NCI-H1105 (cell line): ENCODE data around the gene KRT81.
"Not testable (repeated sequence)": the region's sequence is repeated elsewhere in the genome, so short reads cannot be mapped to it uniquely, and the experiment has no call there.

Experiments used
- DNase-seq: peaks from one replicate; lab custom pipeline; 2025; lab: John Stamatoyannopoulos, UW

KRT81 gene

GRCh38 chr12:52241205-52241842 lies 50.0 kb downstream of the KRT81 start:
- no peak for DNase-seq

- DNase-seq = not testable (repeated sequence)
These were observed 51.1 kb downstream of the KRT81 start for GRCh38 chr12:52240247-52240646.

GRCh38 chr12:52239767-52240166 lies 51.6 kb downstream of the KRT81 start:
- no peak for DNase-seq

- DNase-seq = no peak
These were observed 52.3 kb downstream of the KRT81 start for GRCh38 chr12:52238916-52239646.

- DNase-seq = no peak
These were observed 53.0 kb downstream of the KRT81 start for GRCh38 chr12:52238207-52238840.

- DNase-seq = no peak
These were observed 54.8 kb downstream of the KRT81 start for GRCh38 chr12:52236386-52237050.
